ENCODE data around the gene LRMDA.

DNA sequence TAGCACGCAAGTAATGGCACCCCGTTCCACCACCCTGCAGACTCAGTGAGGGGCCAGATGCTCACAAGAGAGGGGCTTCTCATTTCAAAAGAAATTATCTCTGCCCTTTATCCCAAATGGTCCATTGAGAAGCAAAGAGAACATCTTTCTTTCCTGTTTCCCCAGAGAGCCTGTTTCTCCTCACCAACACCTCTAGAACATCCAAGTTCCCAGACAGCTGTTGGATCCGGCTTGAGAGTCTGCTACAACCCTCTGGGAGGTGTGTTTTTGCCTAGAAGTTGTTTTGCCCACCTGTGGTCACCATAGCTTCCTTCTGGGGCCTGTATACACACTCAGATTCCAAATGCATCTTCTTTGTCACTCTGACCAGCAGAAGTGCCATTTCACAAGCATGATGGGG, 637.4 kb downstream of the LRMDA start:
- TF ChIP-seq CTCF (IDR thresholded peaks at IDR 0.05), result no peak
- no peak for TF ChIP-seq POLR2A (IDR thresholded peaks at IDR 0.05)

All from body of pancreas (tissue), 4 donors.